CD14-positive monocyte (primary cell): Measurements from ENCODE around the gene PTPRU. TPM values are rescaled to one million over a fixed set of nuclear protein-coding genes. Genes with fewer than 3 reads are reported as not detected.

Source experiments
- DNase-seq, 3 donors: peaks; one replicate each; pipeline ENCODE4 v3.0.0-alpha.2; 2011 to 2022
- H2AFZ ChIP-seq: 2 replicates; pipeline ENCODE4 v1.6.0; 2012; ENCODE audit warnings: mild to moderate bottlenecking, low read depth, low read length, inconsistent platforms; ENCODE audit not compliant: insufficient read depth, poor library complexity, severe bottlenecking
- H3K27ac ChIP-seq, 2 donors: 1 replicate in 1 of 2; 2 replicates in 1 of 2; pipeline ENCODE4 v1.5.1; 2012 to 2013; ENCODE audit warnings: low read length in 2 of 2, control low read depth in 1 of 2, inconsistent platforms in 1 of 2, low read depth in 1 of 2, mild to moderate bottlenecking in 1 of 2
- H3K27me3 ChIP-seq, 2 donors: one replicate each; pipeline versions ENCODE4 v1.6.0 to v1.6.1; 2011 to 2013; ENCODE audit warnings: low read length in 2 of 2; ENCODE audit not compliant: control insufficient read depth in 2 of 2, insufficient read depth in 2 of 2
- H3K36me3 ChIP-seq, 2 donors: replicated peaks in 1 of 2; 1 replicate in 1 of 2; 2 replicates in 1 of 2; pipeline versions ENCODE4 v1.5.1 to v1.6.1; 2012 to 2013; ENCODE audit warnings: low read length in 2 of 2, control low read depth in 1 of 2, inconsistent platforms in 1 of 2, mild to moderate bottlenecking in 1 of 2; ENCODE audit not compliant: insufficient read depth in 2 of 2, control insufficient read depth in 1 of 2
- H3K4me1 ChIP-seq, 2 donors: 1 replicate in 1 of 2; 2 replicates in 1 of 2; pipeline versions ENCODE4 v1.5.1 to v1.6.1; 2012 to 2013; ENCODE audit warnings: low read length in 2 of 2, control low read depth in 1 of 2, inconsistent platforms in 1 of 2, mild to moderate bottlenecking in 1 of 2, moderate library complexity in 1 of 2; ENCODE audit not compliant: insufficient read depth in 2 of 2, control insufficient read depth in 1 of 2
- H3K4me2 ChIP-seq: replicated peaks from 2 replicates; pipeline ENCODE3; 2012; ENCODE audit warnings: low read length, moderate library complexity, mild to moderate bottlenecking; ENCODE audit not compliant: poor library complexity, severe bottlenecking; ENCODE audit errors: extremely low read depth
- H3K4me3 ChIP-seq, 3 experiments: fragments of 200-600 bp in 1 of 3; sonication (generic) in 1 of 3; replicated peaks in 1 of 3; 1 replicate in 2 of 3; 2 replicates in 1 of 3; pipeline ENCODE4 v1.5.1; 2011 to 2013; ENCODE audit warnings: low read length in 3 of 3, mild to moderate bottlenecking in 3 of 3, control low read depth in 2 of 3, low read depth in 2 of 3, inconsistent platforms in 1 of 3, moderate library complexity in 1 of 3
- H3K79me2 ChIP-seq: 2 replicates; pipeline ENCODE4 v1.6.0; 2012; ENCODE audit warnings: mild to moderate bottlenecking, control low read depth, inconsistent platforms, low read length, moderate library complexity; ENCODE audit not compliant: insufficient read depth
- H3K9ac ChIP-seq: 2 replicates; pipeline ENCODE4 v1.6.0; 2017; ENCODE audit warnings: low read length, mild to moderate bottlenecking; ENCODE audit not compliant: insufficient read depth, poor library complexity, severe bottlenecking
- H3K9me3 ChIP-seq, 2 donors: replicated peaks in 1 of 2; 1 replicate in 1 of 2; 2 replicates in 1 of 2; pipeline versions ENCODE4 v1.5.1 to v1.6.1; 2012 to 2013; ENCODE audit warnings: low read length in 2 of 2, control low read depth in 1 of 2; ENCODE audit not compliant: control insufficient read depth in 1 of 2, insufficient read depth in 1 of 2
- H4K20me1 ChIP-seq: 2 replicates; pipeline ENCODE4 v1.6.0; 2012; ENCODE audit warnings: mild to moderate bottlenecking, low read length, control low read depth, moderate library complexity; ENCODE audit not compliant: insufficient read depth
- H3K27ac Mint-ChIP-seq, 7 donors: one replicate each; pipeline ENCODE4 v1.8.0; 2020; ENCODE audit warnings: mild to moderate bottlenecking in 7 of 7, mixed read lengths in 7 of 7, moderate library complexity in 6 of 7, inconsistent platforms in 2 of 7
- H3K27me3 Mint-ChIP-seq, 3 donors: one replicate each; pipeline ENCODE4 v1.8.0; 2021 to 2022; ENCODE audit warnings: low read depth in 3 of 3, mild to moderate bottlenecking in 3 of 3, mixed read lengths in 3 of 3, moderate library complexity in 3 of 3, inconsistent platforms in 1 of 3
- H3K36me3 Mint-ChIP-seq, 2 donors: one replicate each; pipeline ENCODE4 v1.8.0; 2020; ENCODE audit warnings: mixed read lengths in 2 of 2, inconsistent platforms in 1 of 2, mild to moderate bottlenecking in 1 of 2
- H3K4me1 Mint-ChIP-seq: one replicate; pipeline ENCODE4 v1.8.0; 2020; ENCODE audit warnings: mild to moderate bottlenecking, mixed read lengths
- H3K4me3 Mint-ChIP-seq, 2 donors: one replicate each; pipeline ENCODE4 v1.8.0; 2020; ENCODE audit warnings: mild to moderate bottlenecking in 2 of 2, mixed read lengths in 2 of 2, moderate library complexity in 1 of 2
- H3K9me3 Mint-ChIP-seq, 7 donors: one replicate each; pipeline ENCODE4 v1.8.0; 2020 to 2022; ENCODE audit warnings: mixed read lengths in 7 of 7, mild to moderate bottlenecking in 6 of 7, moderate library complexity in 6 of 7, inconsistent platforms in 2 of 7
- WGBS: methylation state at CpG from one replicate; pipeline ENCODE4 v1.1.5; 2013; ENCODE audit warnings: missing lambda C conversion rate; ENCODE audit not compliant: insufficient coverage; 5-methylcytosine and 5-hydroxymethylcytosine counted together
- intact Hi-C, 2 donors: fragments of 100-400 bp; cut with micrococcal nuclease; formaldehyde crosslinking; loops; one replicate each; pipeline versions ENCODE4 v1.15.0 to v1.15.1; 2023
- polyA plus RNA-seq, 3 donors: library from polyadenylated mRNA; depleted of rRNA in 1 of 3; unstranded in 2 of 3; stranded (reverse) in 1 of 3; fragments of 300-500 nt in 2 of 3; fragments of >200 nt in 1 of 3; fragmentation: Illumina TruSeq in 2 of 3; gene quantifications; 1 replicate in 2 of 3; 2 replicates in 1 of 3; pipeline ENCODE4 v1.2.3, GENCODE V29; 2012 to 2021
- TF ChIP-seq, protein P1 (sequence below): fragments of 200-600 bp; IDR thresholded peaks from one replicate; pipeline ENCODE4 v1.8.0; 2022; ENCODE audit warnings: antibody characterized with exemption, mild to moderate bottlenecking

PTPRU gene
- polyA plus RNA-seq, 3 donors = 0.42 to 1.4 TPM; not detected in 1

GRCh38 chr1:29315262-29315661 is 78.9 kb downstream of the PTPRU start:
- intact Hi-C loops = no loop called here
- no peaks in the 10 kb centered on the region for H3K9me3 ChIP-seq
- no peak overlapping the region for H3K4me2 ChIP-seq
- no peak overlapping the region for H3K9ac ChIP-seq
- Mint-ChIP-seq H3K4me3 (no peak overlapping the region), H3K36me3 (no peaks in the 10 kb centered on the region), H3K4me1 (no peaks in the 10 kb centered on the region), H3K27ac (no peak overlapping the region), H3K9me3 (no peaks in the 10 kb centered on the region), H3K27me3 (peaks cover 0 to 5% (median 2%) of the 10 kb centered on the region in 3 donors)
- H2AFZ ChIP-seq = no peak overlapping the region
- 95% methylated on average over 7 of the region's 15 CpGs for WGBS
- H3K79me2 ChIP-seq = no peaks in the 10 kb centered on the region
- TF ChIP-seq, protein P1, sequence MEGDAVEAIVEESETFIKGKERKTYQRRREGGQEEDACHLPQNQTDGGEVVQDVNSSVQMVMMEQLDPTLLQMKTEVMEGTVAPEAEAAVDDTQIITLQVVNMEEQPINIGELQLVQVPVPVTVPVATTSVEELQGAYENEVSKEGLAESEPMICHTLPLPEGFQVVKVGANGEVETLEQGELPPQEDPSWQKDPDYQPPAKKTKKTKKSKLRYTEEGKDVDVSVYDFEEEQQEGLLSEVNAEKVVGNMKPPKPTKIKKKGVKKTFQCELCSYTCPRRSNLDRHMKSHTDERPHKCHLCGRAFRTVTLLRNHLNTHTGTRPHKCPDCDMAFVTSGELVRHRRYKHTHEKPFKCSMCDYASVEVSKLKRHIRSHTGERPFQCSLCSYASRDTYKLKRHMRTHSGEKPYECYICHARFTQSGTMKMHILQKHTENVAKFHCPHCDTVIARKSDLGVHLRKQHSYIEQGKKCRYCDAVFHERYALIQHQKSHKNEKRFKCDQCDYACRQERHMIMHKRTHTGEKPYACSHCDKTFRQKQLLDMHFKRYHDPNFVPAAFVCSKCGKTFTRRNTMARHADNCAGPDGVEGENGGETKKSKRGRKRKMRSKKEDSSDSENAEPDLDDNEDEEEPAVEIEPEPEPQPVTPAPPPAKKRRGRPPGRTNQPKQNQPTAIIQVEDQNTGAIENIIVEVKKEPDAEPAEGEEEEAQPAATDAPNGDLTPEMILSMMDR = no peak
- H3K36me3 ChIP-seq = no peaks in the 10 kb centered on the region
- no peaks in the 10 kb centered on the region for H3K27me3 ChIP-seq
- H3K4me3 ChIP-seq = no peak overlapping the region
- no peaks in the 10 kb centered on the region for H4K20me1 ChIP-seq
- no peak for DNase-seq
- no peaks in the 10 kb centered on the region for H3K4me1 ChIP-seq
- H3K27ac ChIP-seq = no peak overlapping the region

DNA sequence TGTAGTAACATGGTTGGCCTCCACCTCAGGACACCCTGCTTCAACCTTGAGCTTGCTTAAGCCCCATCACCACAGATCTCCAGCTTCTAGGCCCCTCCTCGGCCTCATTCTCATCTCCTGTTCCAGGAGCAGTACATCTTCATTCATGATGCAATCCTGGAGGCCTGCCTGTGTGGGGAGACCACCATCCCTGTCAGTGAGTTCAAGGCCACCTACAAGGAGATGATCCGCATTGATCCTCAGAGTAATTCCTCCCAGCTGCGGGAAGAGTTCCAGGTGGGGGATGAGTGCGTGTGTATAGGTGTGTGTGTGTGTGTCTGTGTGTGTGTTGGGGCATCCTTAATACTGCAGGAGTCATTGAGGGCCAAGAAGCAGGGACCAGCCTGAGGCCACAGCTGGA is 79.6 kb downstream of the PTPRU start:
- Histone ChIP-seq H3K4me3 (no peak overlapping the region), H2AFZ (no peak overlapping the region), H3K4me2 (no peak overlapping the region), H3K4me1 (no peaks in the 10 kb centered on the region), H3K9ac (no peak overlapping the region), H3K79me2 (no peaks in the 10 kb centered on the region), H3K9me3 (no peaks in the 10 kb centered on the region), H4K20me1 (no peaks in the 10 kb centered on the region), H3K27ac (no peak overlapping the region), H3K36me3 (no peaks in the 10 kb centered on the region), H3K27me3 (no peaks in the 10 kb centered on the region)
- peaks cover 0 to 5% (median 2%) of the 10 kb centered on the region in 3 donors for H3K27me3 Mint-ChIP-seq
- H3K27ac Mint-ChIP-seq = no peak overlapping the region
- H3K9me3 Mint-ChIP-seq = no peaks in the 10 kb centered on the region
- WGBS = 80% methylated on average over 2 of the region's 4 CpGs
- DNase-seq = no peak
- H3K4me1 Mint-ChIP-seq = no peaks in the 10 kb centered on the region
- TF ChIP-seq, protein P1 = no peak
- intact Hi-C loops = no loop called here
- no peaks in the 10 kb centered on the region for H3K36me3 Mint-ChIP-seq
- H3K4me3 Mint-ChIP-seq = no peak overlapping the region
